Measurements from ENCODE around the gene ARHGAP1. TPM values are rescaled to one million over a fixed set of nuclear protein-coding genes. Genes with fewer than 3 reads are reported as not detected.

The ARHGAP1 gene
- total RNA-seq, 1 experiment from 2014 or later = 53.0 TPM

DNA sequence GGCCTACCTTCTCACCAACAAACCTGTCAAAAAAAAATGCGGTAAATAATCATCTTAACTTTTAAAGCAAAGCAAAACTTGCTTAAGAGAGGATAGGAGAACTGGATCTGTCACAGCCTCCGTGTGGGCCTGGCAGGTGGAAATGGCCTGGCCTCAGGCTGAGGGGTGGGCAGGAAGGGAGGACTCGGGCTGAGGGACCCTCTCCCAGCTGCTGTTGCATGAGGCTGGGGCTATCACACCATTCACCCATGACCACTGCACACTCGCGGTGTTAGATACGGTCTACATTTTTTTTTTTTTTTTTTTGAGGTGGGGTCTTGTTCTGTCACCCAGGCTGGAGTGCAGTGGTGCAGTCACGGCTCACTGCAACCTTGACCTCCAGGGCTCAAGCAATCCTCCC, 24.5 kb downstream of the ARHGAP1 start:
- Mint-ChIP-seq H3K36me3 (peaks cover 22% of the 10 kb centered on the region), H3K27me3 (ENCODE audit: low read depth) (no peaks in the 10 kb centered on the region), H3K9me3 (no peaks in the 10 kb centered on the region), H3K4me3 (no peak overlapping the region), H3K27ac (no peak overlapping the region), H3K4me1 (peaks cover 28% of the 10 kb centered on the region)
- ATAC-seq (no peak), DNase-seq (ENCODE audit: low spot score) (no peak)
- CTCF ChIA-PET = no interaction called here
- TF ChIP-seq GTF2I (CRISPR knock-in tag; conservative IDR thresholded peaks at IDR 0.05) (no peak), ZNF425 (CRISPR knock-in tag; conservative IDR thresholded peaks at IDR 0.05) (no peak), KAT7 (CRISPR knock-in tag; IDR thresholded peaks at IDR 0.05; ENCODE audit: borderline replicate concordance) (no peak), STAT6 (CRISPR knock-in tag; conservative IDR thresholded peaks at IDR 0.05; ENCODE audit: low read depth) (no peak), ARID4B (CRISPR knock-in tag; IDR thresholded peaks at IDR 0.05; ENCODE audit: borderline replicate concordance) (no peak), ZBTB21 (CRISPR knock-in tag; IDR thresholded peaks at IDR 0.05; ENCODE audit: borderline replicate concordance) (no peak), NFE2L1 (CRISPR knock-in tag; IDR thresholded peaks at IDR 0.05) (no peak), JAZF1 (CRISPR knock-in tag; IDR thresholded peaks at IDR 0.05) (no peak), ATF1 (CRISPR knock-in tag; IDR thresholded peaks at IDR 0.05) (no peak), SP1 (CRISPR knock-in tag; conservative IDR thresholded peaks at IDR 0.05) (no peak), MYBL2 (CRISPR knock-in tag; IDR thresholded peaks at IDR 0.05) (no peak), ZNF416 (CRISPR knock-in tag; IDR thresholded peaks at IDR 0.05) (no peak)
- TF ChIP-seq, protein P1, sequence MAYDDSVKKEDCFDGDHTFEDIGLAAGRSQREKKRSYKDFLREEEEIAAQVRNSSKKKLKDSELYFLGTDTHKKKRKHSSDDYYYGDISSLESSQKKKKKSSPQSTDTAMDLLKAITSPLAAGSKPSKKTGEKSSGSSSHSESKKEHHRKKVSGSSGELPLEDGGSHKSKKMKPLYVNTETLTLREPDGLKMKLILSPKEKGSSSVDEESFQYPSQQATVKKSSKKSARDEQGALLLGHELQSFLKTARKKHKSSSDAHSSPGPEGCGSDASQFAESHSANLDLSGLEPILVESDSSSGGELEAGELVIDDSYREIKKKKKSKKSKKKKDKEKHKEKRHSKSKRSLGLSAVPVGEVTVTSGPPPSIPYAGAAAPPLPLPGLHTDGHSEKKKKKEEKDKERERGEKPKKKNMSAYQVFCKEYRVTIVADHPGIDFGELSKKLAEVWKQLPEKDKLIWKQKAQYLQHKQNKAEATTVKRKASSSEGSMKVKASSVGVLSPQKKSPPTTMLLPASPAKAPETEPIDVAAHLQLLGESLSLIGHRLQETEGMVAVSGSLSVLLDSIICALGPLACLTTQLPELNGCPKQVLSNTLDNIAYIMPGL (CRISPR knock-in tag; IDR thresholded peaks at IDR 0.05) = no peak
- POLR2A ChIA-PET = no interaction called here

DNA sequence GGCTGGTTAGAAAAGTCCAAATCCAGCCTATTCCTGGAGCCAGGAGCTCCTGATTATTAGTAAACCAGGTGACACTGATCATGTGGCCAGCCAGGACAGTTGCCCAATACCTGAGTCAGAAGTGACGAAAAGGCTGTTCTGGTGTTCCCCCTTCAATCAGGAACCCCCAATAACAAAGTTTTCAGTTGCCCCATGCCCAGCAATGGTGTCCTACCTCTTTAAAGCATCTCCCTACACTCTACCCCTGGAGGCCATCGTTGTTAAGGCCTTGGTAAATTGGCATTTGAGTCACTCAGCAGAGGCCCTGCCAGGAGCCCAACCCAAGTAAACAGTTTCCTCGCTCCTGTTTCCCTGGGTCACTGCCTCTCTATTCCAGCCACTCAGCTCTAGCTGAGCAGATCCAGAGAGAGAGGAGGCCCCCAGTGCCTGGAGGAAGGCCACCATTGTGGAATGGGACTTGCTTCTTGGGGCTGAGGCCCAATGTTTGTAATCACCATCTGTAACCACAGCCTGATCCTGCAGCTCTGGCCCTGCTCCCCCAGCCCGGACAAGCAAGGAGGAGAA, 25.0 kb downstream of the ARHGAP1 start:
- Mint-ChIP-seq H3K36me3 (peaks cover 19% of the 10 kb centered on the region), H3K27ac (peak overlapping the region; percentile 98), H3K4me3 (no peak overlapping the region), H3K4me1 (peaks cover 28% of the 10 kb centered on the region), H3K9me3 (no peaks in the 10 kb centered on the region), H3K27me3 (ENCODE audit: low read depth) (no peaks in the 10 kb centered on the region)
- ATAC-seq (no peak), DNase-seq (ENCODE audit: low spot score) (no peak)
- POLR2A ChIA-PET = interaction anchor here (1.0 to 1.2 kb wide), 2 partner anchors 18 to 25 kb away, joined by 3 read pairs; partner anchors contain the start of genes ARHGAP1 and ZNF408
- CTCF ChIA-PET = interaction anchor here (0.6 to 2.0 kb wide), 9 partner anchors 25 to 478 kb away, joined by 3 to 7 read pairs (median 3); partner anchors contain the start of genes ARHGAP1, ATG13, CHRM4 and ZNF408
- TF ChIP-seq SMAD4 (CRISPR knock-in tag; IDR thresholded peaks at IDR 0.05) = 0 out of 2 replicates have a peak, but pooled peaks have one; percentile 22
- TF ChIP-seq RELA (CRISPR knock-in tag; IDR thresholded peaks at IDR 0.05; ENCODE audit: borderline replicate concordance) = no peak
